Keratinocyte (primary cell): ENCODE data around the gene ABCA4. TPM values are rescaled to one million over a fixed set of nuclear protein-coding genes. Genes with fewer than 3 reads are reported as not detected.

ENCODE experiments used
- DNase-seq: peaks from one replicate; pipeline ENCODE4 v3.0.0-alpha.2; 2011; ENCODE audit warnings: low read depth, missing footprints, low spot score
- FAIRE-seq: peaks from 2 replicates; lab custom pipeline; 2011; peaks lifted over from hg19 to GRCh38; lab: Jason Lieb, UNC
- H2AFZ ChIP-seq: 2 replicates; pipeline ENCODE4 v1.6.0; 2012; ENCODE audit warnings: low read length, control low read depth, inconsistent platforms; ENCODE audit not compliant: control insufficient read depth
- H3K27ac ChIP-seq: 2 replicates; pipeline ENCODE4 v1.5.1; 2011; ENCODE audit warnings: low read length; ENCODE audit not compliant: control insufficient read depth, insufficient read depth
- H3K27me3 ChIP-seq: 3 replicates; pipeline ENCODE4 v1.6.0; 2011; ENCODE audit warnings: low read length; ENCODE audit not compliant: control insufficient read depth, insufficient read depth; ENCODE audit errors: extremely low read depth
- H3K36me3 ChIP-seq, 2 experiments: 2 replicates in 1 of 2; 3 replicates in 1 of 2; pipeline ENCODE4 v1.5.1; 2011; ENCODE audit warnings: low read length in 2 of 2, mild to moderate bottlenecking in 1 of 2; ENCODE audit not compliant: control insufficient read depth in 2 of 2, insufficient read depth in 2 of 2; ENCODE audit errors: extremely low read depth in 1 of 2
- H3K4me1 ChIP-seq: 3 replicates; pipeline ENCODE4 v1.5.1; 2011; ENCODE audit warnings: low read length; ENCODE audit not compliant: control insufficient read depth, insufficient read depth; ENCODE audit errors: extremely low read depth
- H3K4me2 ChIP-seq: 3 replicates; pipeline ENCODE4 v1.6.0; 2011; ENCODE audit warnings: low read depth, low read length; ENCODE audit not compliant: control insufficient read depth, insufficient read depth; ENCODE audit errors: extremely low read depth
- H3K4me3 ChIP-seq, 3 experiments: fragments of 200-600 bp in 1 of 3; sonication (generic) in 1 of 3; 2 replicates in 2 of 3; 3 replicates in 1 of 3; pipeline ENCODE4 v1.5.1; 2011 to 2016; ENCODE audit warnings: low read length in 3 of 3, mild to moderate bottlenecking in 3 of 3, control low read depth in 2 of 3, inconsistent platforms in 1 of 3, low read depth in 1 of 3, mixed read lengths in 1 of 3, mixed run types in 1 of 3, moderate library complexity in 1 of 3; ENCODE audit not compliant: control insufficient read depth in 2 of 3, insufficient read depth in 2 of 3; ENCODE audit errors: extremely low read depth in 1 of 3
- H3K79me2 ChIP-seq: 2 replicates; pipeline ENCODE4 v1.6.0; 2012; ENCODE audit warnings: low read length; ENCODE audit not compliant: control insufficient read depth, insufficient read depth
- H3K9ac ChIP-seq: 3 replicates; pipeline ENCODE4 v1.6.0; 2011; ENCODE audit warnings: low read length; ENCODE audit not compliant: control insufficient read depth, insufficient read depth; ENCODE audit errors: extremely low read depth
- H3K9me1 ChIP-seq: 3 replicates; pipeline ENCODE4 v1.6.0; 2011; ENCODE audit warnings: low read length; ENCODE audit not compliant: control insufficient read depth, insufficient read depth; ENCODE audit errors: extremely low read depth
- H3K9me3 ChIP-seq: 2 replicates; pipeline ENCODE4 v1.5.1; 2012; ENCODE audit warnings: low read depth, low read length; ENCODE audit not compliant: control insufficient read depth
- H4K20me1 ChIP-seq: 3 replicates; pipeline ENCODE4 v1.6.0; 2011; ENCODE audit warnings: low read length; ENCODE audit not compliant: control insufficient read depth, insufficient read depth; ENCODE audit errors: extremely low read depth
- EZH2 ChIP-seq: IDR thresholded peaks from one replicate; pipeline ENCODE4 v1.6.1; 2012; ENCODE audit warnings: inconsistent platforms, mild to moderate bottlenecking, low read length, moderate library complexity
- dilution Hi-C: fragments of 300-500 bp; cut with MboI; formaldehyde crosslinking; loops from one replicate; pipeline ENCODE4 v1.7.0; 2020; ENCODE audit warnings: low sequenced_read_pairs; ENCODE audit not compliant: extremely low pct_ligation_motif_present
- polyA plus RNA-seq, 5 experiments: library from polyadenylated mRNA; depleted of rRNA in 3 of 5; stranded (reverse) in 3 of 5; stranded (forward) in 1 of 5; unstranded in 1 of 5; fragments of >200 nt; gene quantifications; 1 replicate in 1 of 5; 2 replicates in 3 of 5; 3 replicates in 1 of 5; pipeline versions ENCODE4 v1.2.1 to v1.2.3, GENCODE V29; 2011 to 2012; ENCODE audit warnings: missing spikeins in 2 of 5, low read depth in 1 of 5, low replicate concordance in 1 of 5
- TF ChIP-seq, protein P1 (sequence below), 3 experiments: IDR thresholded peaks in 1 of 3; conservative IDR thresholded peaks in 1 of 3; optimal IDR thresholded peaks in 1 of 3; 2 replicates in 2 of 3; 3 replicates in 1 of 3; pipeline versions ENCODE3 to v1.5.1; 2011; ENCODE audit warnings: low read length in 3 of 3, mild to moderate bottlenecking in 3 of 3, moderate library complexity in 2 of 3, control low read depth in 1 of 3, inconsistent platforms in 1 of 3; ENCODE audit not compliant: insufficient read depth in 2 of 3; ENCODE audit errors: extremely low read depth in 1 of 3

The ABCA4 gene
- polyA plus RNA-seq, 1 donor (not counting 4 experiments of a cell fraction or from before 2014, with no cell fraction given), result 0.04 TPM

DNA sequence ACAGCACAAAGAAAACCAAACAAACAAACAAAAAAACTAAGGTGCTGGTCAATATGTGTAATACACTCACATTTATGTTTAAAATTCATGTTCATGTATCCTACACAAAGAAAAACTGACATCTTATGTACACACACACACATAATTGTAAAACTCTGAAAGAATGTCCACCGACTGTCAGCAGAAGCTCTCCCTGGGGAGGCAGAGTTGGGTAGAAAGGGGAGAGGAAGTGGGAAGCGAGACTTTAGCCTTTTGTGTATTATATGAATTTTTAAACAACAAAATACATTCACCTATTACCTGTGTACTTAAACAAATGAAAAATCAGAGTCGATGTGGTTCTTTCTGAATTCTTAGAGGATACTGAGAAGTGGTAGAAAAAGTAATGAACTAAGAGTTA, 88.3 kb downstream of the ABCA4 start:
- dilution Hi-C loops, result no loop called here
- DNase-seq (no peak), FAIRE-seq (no peak)
- no peak for TF ChIP-seq EZH2
- TF ChIP-seq, protein P1, sequence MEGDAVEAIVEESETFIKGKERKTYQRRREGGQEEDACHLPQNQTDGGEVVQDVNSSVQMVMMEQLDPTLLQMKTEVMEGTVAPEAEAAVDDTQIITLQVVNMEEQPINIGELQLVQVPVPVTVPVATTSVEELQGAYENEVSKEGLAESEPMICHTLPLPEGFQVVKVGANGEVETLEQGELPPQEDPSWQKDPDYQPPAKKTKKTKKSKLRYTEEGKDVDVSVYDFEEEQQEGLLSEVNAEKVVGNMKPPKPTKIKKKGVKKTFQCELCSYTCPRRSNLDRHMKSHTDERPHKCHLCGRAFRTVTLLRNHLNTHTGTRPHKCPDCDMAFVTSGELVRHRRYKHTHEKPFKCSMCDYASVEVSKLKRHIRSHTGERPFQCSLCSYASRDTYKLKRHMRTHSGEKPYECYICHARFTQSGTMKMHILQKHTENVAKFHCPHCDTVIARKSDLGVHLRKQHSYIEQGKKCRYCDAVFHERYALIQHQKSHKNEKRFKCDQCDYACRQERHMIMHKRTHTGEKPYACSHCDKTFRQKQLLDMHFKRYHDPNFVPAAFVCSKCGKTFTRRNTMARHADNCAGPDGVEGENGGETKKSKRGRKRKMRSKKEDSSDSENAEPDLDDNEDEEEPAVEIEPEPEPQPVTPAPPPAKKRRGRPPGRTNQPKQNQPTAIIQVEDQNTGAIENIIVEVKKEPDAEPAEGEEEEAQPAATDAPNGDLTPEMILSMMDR (optimal IDR thresholded peaks at IDR 0.05 in 1 of 3, IDR thresholded peaks at IDR 0.05 in 1 of 3, conservative IDR thresholded peaks at IDR 0.05 in 1 of 3; ENCODE audit: extremely low read depth in 1 of 3, insufficient read depth in 2 of 3, low read length in 3 of 3), result no peak
- Histone ChIP-seq H3K36me3 (no peaks in the 10 kb centered on the region), H4K20me1 (no peaks in the 10 kb centered on the region), H3K4me3 (no peak overlapping the region), H3K9me3 (no peaks in the 10 kb centered on the region), H3K27ac (no peak overlapping the region), H3K9ac (no peak overlapping the region), H3K79me2 (no peaks in the 10 kb centered on the region), H3K4me2 (no peak overlapping the region), H3K4me1 (peaks cover 11% of the 10 kb centered on the region), H3K27me3 (no peaks in the 10 kb centered on the region), H3K9me1 (no peaks in the 10 kb centered on the region), H2AFZ (no peak overlapping the region)

- FAIRE-seq (no peak), DNase-seq (no peak)
- dilution Hi-C loops, result no loop called here
- no peak overlapping the region for H2AFZ ChIP-seq
- H3K4me2 ChIP-seq, result no peak overlapping the region
- no peaks in the 10 kb centered on the region for H3K27me3 ChIP-seq
- H3K9me3 ChIP-seq, result no peaks in the 10 kb centered on the region
- peaks cover 11% of the 10 kb centered on the region for H3K4me1 ChIP-seq
- no peaks in the 10 kb centered on the region for H3K79me2 ChIP-seq
- TF ChIP-seq, protein P1 (optimal IDR thresholded peaks at IDR 0.05 in 1 of 3, IDR thresholded peaks at IDR 0.05 in 1 of 3, conservative IDR thresholded peaks at IDR 0.05 in 1 of 3; ENCODE audit: extremely low read depth in 1 of 3, insufficient read depth in 2 of 3, low read length in 3 of 3), result no peak
- no peak for TF ChIP-seq EZH2
- no peaks in the 10 kb centered on the region for H3K9me1 ChIP-seq
- H3K4me3 ChIP-seq, result no peak overlapping the region
- H4K20me1 ChIP-seq, result no peaks in the 10 kb centered on the region
- no peaks in the 10 kb centered on the region for H3K36me3 ChIP-seq
- H3K27ac ChIP-seq, result no peak overlapping the region
- H3K9ac ChIP-seq, result no peak overlapping the region
These were observed 89.4 kb downstream of the ABCA4 start for GRCh38 chr1:94031591-94031990.
